ENCODE measurements around the gene AKR1A1. TPM values are rescaled to one million over a fixed set of nuclear protein-coding genes. Genes with fewer than 3 reads are reported as not detected.
"Not testable (repeated sequence)": the region's sequence is repeated elsewhere in the genome, so short reads cannot be mapped to it uniquely, and the experiment has no call there.

Gene AKR1A1
- 100 to 1,000 TPM; 287 to 310 (median 292) TPM for polyA plus RNA-seq (ENCODE audit: insufficient read length in 3 of 3)

DNA sequence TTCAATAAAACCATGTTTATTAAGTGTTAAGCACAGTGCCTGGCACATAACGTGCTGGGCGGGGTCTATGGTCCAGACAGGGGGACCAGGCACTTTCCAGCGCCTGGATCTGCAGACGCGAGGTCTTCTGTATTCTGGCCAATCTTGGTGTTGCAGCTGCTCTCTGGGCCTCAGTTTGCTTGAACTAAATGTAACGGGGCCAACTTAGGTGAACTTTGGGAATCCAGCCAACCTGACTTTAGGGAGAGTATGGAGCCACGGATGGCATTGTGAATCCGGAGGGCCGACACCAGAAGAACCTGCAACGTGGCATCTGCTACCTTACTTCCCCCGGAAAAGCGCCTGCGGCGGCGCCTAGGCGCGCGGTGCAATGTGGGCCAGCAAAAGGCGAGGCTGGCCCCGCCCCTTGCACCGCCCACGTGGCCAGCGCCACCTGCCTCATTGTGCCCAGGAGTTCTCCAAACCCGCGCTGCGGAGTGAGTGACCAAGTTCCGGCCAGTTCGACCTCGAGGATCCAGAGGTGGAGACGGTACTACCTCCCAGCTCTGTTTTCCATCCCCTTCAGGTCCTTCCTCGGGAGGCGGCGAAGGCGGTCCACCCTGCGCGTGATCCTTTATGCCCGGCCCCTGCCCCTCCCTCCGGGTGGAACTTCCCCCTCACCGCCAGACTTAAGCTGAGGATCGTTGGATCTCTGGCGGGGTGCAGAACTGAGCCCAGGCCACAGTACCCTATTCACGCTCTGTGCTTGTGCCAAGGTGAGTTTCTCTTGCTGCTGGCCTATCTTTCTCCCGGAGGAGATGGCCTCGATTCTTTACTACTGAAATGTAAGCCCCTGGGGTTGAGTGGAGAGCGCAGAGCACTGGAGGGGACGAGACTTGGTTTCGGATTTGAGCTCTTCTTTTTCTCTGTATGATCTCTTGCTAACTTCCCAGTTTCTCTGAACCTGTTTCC, at the start of gene AKR1A1:
AKR1A1 (plus strand) TSS at position 426 of the 951 bp plus-strand sequence. CDS start 10,969 bp downstream, outside the sequence.
- DNase-seq (ENCODE audit: low read depth in 3 of 3, low spot score in 2 of 3), result peak; percentile 81 to 88 (median 82)

DNA sequence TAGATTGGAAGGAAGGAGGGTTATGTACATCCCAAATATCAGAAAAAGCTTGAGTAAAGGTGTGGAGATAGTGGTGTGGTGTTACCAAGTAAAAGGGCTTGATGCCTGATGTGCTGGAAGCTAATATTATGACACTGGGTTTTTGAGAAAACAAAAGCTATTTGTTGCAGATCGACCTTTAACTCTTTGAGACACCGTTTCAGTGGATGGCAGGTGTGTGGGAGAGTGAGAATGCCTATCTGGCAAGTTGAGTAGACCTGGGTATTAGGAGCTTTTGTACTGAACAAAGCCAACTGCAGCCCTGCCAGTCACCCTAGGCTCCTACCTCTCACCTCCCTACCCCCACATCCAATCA, 49.1 kb upstream of the AKR1A1 start:
- DNase-seq (ENCODE audit: low read depth in 3 of 3, low spot score in 2 of 3), result no peak

DNA sequence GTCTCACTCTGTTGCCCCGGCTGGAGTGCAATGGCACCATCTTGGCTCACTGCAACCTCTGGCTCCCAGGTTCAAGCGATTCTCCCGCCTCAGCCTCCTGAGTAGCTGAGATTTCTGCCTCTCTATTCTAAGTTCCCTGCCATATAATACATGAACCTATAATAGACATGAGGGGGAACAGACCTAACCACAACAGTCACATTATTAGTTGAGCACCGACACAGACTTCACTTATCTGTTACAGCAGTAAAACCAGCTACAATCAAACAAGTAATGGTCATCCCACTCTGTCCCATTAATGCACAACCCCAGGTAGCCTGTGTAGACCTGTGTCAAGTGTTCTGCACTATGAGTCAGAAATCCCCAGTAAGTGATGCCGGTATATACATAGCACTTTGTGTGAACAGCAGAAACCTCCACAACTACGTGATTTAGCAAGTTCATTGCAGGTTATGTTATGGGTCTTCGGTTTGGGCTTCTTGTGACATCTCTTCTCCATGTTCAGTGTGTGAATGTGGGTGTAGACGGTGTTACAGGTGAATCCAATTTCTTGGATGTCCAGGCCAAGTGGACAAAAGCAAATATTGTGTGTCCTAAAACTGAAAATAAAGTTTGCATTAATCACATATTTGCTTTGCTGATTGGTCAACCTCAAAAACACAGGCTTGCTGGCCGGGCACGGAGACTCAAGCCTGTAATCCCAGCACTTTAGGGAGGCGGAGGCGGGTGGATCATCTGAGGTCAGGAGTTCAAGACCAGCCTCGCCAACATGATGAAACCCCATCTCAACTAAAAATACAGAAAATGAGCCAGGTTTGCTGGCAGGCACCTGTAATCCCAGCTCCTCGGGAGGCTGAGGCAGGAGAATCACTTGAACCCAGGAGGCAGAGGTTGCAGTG, 46.9 kb upstream of the AKR1A1 start:
- DNase-seq (ENCODE audit: low read depth in 3 of 3, low spot score in 2 of 3), result no peak

DNA sequence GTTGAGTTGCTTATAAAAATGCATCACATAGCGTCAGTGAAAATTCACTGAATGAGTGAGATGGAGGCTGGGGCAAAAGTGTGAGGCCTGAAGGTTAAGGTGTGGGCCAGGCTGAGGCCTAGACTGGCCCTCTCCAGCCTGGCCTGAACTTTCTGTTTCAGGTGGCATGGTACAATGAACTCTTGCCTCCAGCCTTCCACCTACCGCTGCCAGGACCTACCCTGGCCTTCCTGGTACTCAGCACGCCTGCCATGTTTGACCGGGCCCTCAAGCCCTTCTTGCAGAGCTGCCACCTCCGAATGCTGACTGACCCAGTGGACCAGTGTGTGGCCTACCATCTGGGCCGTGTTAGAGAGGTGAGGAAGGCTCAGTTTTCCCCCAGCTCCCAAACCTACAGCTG, 43.4 kb upstream of the AKR1A1 start:
- no peak for DNase-seq (ENCODE audit: low read depth in 3 of 3, low spot score in 2 of 3)

DNA sequence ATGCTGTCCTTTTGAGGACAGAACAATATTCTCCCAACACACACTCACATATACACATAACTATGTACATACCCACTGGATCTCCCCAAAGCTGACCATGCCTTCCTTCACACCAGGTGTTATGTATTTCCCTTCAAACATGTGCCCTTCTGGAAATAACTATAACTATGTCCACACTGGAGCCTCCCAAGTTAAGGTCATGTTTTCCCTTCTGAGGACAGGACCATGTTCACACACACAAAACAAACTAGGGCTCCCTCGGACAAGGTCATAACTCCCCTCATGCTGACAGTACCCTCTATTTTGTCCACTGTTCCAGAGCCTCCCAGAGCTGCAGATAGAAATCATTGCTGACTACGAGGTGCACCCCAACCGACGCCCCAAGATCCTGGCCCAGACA, 42.7 kb upstream of the AKR1A1 start:
- no peak for DNase-seq (ENCODE audit: low read depth in 3 of 3, low spot score in 2 of 3)

DNA sequence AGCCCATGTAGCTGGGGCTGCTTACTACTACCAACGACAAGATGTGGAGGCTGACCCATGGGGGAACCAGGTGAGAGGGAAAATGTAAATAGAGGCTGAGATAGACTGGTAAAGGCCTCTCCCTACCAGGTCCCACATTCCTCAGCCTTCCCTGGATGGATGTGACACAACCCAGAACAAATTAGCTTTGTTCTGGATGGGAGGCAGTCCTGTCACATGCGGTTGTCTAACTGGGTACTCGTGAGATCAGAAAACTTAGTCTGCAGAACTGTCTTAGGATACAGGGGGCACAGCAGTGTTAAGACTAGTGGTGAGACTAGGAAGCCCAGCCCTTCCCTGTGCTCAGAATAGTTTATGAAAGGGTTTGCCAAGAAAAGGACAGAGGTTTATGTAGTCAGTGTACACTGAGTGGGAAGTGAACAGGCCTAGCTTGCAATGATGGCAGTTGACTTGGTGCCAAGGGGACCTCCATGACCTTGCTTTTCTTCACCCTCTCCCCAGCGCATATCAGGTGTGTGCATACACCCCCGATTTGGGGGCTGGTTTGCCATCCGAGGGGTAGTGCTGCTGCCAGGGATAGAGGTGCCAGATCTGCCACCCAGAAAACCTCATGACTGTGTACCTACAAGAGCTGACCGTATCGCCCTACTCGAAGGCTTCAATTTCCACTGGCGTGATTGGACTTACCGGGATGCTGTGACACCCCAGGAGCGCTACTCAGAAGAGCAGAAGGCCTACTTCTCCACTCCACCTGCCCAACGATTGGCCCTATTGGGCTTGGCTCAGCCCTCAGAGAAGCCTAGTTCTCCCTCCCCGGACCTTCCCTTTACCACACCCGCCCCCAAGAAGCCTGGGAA, 42.1 kb upstream of the AKR1A1 start:
- DNase-seq (ENCODE audit: low read depth in 3 of 3, low spot score in 2 of 3), result no peak

DNA sequence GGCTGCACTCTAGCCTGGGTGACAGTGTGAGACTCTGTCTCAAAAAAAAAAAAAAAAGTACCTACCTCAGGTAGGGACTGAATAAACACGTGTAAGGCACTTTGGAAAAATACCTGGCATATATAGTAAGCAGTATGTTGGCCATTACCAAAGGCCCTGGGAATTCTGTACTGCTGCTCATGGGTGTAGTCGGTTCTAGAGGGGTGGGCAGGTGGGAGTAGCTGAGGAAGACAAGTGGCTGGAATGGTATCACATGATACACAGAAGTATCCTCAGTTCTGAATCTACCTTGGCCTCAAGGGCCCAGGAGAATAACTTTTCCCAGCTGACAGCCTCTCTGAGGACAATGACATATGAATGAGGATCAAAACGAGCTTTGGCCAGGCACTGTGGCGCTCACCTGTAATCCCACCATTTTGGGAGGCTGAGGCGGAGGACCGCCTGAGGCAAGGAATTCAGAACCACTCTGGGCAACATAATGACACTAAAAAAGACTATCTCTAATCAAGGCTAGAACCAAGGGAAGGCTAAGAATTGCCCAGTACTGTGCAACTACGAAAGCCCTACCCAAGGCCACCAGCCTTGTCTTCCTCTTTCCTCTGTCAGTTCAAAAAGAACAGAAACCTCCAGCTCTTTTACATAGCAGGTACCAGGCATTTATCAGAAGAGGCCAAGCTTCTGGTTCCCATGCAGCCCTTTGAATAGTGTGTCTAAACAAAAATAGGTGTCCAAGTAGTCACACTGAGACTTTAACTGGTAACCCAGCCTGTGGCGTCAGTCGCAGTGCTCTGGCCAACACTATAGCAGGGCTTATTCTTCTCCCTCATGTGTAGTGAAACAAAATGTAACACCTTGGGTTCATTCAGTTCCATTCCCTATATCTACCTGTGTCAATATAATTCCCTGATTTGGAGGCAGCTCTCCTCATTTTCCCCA, 40.3 kb upstream of the AKR1A1 start:
- no peak for DNase-seq (ENCODE audit: low read depth in 3 of 3, low spot score in 2 of 3)

DNA sequence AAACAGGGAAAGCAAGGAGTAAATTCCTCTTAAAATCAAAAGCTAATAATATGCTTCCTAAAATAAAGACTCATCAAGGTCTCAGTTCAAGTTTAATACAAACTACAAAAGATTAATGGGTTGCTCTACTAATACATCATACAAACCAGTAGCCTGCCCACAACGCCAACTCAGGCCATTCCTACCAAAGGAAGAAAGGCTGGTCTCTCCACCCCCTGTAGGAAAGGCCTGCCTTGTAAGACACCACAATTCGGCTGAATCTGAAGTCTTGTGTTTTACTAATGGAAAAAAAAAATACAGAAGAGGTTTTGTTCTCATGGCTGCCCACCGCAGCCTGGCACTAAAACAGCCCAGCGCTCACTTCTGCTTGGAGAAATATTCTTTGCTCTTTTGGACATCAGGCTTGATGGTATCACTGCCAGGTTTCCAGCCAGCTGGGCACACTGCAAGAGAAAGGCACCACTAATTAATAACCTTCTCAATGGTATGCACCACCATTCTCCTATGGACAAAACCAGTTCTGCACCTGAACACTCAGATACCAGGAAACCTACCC, 39.6 kb upstream of the AKR1A1 start:
- no peak for DNase-seq (ENCODE audit: low read depth in 3 of 3, low spot score in 2 of 3)

DNA sequence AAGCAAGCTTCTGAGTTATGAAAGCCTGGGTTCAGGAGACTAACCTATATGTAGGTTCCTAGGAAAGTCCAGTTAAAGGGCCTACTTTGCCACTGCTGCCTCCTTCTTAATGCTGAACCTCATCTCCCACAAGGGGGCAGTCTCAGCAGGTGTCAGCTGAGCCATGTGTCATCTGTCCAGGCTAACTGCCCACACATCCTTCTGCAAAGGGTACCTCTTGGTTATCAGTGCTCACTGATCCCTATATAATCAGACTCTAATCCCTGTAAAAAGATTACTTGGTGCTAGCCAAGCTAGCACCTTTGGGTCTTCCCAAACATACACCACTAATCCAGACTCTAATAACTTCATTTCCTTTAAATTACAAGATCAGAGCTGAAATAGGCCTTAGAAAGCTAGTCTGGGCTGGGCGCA, 38.0 kb upstream of the AKR1A1 start:
- peak in 1 of 3 donors; percentile 49 for DNase-seq (ENCODE audit: low read depth in 3 of 3, low spot score in 2 of 3)

DNA sequence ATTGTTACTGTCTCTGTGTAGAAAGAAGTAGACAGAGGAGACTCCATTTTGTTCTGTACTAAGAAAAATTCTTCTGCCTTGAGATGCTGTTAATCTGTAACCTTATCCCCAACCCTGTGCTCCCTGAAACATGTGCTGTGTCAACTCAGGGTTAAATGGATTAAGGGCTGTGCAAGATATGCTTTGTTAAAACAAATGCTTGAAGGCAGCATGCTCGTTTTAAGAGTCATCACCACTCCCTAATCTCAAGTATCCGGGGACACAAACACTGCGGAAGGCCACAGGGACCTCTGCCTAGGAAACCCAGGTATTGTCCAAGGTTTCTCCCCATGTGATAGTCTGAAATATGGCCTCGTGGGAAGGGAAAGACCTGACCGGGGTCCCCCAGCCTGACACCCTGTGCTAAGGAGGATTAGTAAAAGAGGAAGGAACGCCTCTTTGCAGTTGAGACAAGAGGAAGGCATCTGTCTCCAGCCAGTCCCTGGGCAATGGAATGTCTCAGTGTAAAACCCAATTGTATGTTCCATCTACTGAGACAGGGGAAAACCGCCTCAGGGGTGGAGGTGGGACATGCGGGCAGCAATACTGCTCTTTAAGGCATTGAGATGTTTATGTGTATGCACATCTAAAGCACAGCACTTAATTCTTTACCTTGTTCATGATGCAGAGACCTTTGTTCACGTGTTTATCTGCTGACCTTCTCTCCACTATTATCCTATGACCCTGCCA, 36.9 kb upstream of the AKR1A1 start:
- not testable (repeated sequence) for DNase-seq (ENCODE audit: low read depth in 3 of 3, low spot score in 2 of 3)

DNA sequence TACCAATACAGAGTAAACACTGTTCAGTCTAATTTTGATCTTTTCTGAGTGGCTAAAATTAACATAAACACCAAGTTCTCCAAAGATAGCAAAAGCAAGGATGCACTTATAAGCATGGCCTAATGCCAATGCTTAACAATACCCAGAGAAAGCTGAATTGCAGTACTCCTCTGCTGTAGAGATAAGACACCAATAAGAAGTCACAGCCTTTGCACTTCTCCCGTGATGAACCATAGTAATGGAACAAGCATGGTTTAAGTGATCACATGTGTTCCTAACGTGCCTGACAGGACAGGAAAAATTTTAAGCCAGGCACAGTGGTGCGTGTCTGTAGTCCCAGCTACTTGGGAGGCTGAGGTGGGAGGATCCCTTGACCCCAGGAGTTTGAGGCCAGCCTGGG, 34.6 kb upstream of the AKR1A1 start:
- DNase-seq (ENCODE audit: low read depth in 3 of 3, low spot score in 2 of 3), result no peak

DNA sequence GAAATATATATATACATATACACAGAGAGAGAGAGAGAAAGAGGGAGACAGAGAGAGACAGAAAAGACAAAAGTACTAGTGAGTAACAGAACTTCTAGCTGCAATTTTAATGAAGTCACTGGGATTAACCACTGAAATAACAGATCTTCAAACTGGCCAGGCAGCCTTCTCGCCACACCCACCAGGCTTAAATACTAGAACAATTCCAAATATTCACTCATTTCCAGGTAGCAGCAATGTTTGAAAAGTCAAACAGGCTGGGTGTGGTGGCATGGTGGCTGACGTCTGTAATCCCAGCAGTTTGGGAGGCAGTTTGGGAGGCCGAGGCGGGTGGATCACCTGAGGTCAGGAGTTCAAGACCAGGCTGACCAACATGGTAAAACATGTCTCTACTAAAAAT, 34.2 kb upstream of the AKR1A1 start:
- no peak for DNase-seq (ENCODE audit: low read depth in 3 of 3, low spot score in 2 of 3)

DNA sequence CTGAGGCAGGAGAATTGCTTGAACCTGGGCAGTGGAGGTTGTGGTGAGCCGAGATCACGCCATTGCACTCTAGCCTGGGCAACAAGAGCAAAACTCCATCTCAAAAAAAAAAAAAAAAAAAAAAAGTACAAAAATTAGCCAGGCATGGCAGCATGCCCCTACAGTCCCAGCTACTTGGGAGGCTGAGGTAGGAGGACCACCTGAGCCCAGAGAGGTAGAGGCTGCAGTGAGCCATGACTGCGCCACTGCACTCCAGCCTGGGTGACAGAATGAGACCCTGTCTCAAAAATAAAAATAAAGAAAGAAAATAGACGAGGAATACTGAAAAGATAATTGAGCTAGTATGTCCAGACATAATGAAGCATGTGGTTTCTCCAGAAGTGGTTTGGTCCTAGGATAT, 32.3 kb upstream of the AKR1A1 start:
- not testable (repeated sequence) for DNase-seq (ENCODE audit: low read depth in 3 of 3, low spot score in 2 of 3)

DNA sequence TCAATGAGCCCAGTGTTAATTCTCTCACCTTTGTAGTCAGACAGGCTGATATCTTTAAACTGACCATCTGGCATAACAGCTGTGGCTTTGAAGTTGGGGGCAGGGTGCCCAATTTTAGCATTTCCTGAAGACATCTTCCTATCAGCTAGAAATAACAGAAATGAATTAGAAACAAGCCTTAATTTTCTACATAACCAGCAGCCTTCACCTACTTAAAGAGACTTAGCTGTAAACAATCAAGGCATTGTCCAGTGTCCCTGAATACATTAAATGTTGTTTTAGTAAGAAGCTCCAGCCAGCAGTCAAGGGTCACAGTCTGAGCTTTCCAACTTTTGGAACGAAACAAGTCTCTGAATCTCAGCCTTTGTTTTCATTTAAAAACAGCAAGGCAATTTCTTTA, 31.7 kb upstream of the AKR1A1 start:
- no peak for DNase-seq (ENCODE audit: low read depth in 3 of 3, low spot score in 2 of 3)

DNA sequence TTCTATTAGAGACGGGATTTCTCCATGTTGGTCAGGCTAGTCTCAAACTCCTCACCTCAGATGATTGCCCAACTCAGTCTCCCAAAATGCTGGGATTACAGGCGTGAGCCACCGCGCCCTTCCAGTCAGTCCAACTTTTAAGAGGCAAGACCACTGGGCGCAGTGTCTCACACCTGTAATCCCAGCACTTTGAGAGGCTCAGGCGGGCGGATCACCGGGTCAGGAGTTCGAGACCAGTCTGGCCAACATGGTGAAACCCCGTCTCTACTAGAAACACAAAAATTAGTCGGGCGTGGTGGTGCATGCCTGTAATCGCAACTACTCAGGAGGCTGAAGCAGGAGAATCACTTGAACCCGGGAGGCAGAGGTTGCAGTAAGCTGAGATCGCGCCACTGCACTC, 30.9 kb upstream of the AKR1A1 start:
- not testable (repeated sequence) for DNase-seq (ENCODE audit: low read depth in 3 of 3, low spot score in 2 of 3)

DNA sequence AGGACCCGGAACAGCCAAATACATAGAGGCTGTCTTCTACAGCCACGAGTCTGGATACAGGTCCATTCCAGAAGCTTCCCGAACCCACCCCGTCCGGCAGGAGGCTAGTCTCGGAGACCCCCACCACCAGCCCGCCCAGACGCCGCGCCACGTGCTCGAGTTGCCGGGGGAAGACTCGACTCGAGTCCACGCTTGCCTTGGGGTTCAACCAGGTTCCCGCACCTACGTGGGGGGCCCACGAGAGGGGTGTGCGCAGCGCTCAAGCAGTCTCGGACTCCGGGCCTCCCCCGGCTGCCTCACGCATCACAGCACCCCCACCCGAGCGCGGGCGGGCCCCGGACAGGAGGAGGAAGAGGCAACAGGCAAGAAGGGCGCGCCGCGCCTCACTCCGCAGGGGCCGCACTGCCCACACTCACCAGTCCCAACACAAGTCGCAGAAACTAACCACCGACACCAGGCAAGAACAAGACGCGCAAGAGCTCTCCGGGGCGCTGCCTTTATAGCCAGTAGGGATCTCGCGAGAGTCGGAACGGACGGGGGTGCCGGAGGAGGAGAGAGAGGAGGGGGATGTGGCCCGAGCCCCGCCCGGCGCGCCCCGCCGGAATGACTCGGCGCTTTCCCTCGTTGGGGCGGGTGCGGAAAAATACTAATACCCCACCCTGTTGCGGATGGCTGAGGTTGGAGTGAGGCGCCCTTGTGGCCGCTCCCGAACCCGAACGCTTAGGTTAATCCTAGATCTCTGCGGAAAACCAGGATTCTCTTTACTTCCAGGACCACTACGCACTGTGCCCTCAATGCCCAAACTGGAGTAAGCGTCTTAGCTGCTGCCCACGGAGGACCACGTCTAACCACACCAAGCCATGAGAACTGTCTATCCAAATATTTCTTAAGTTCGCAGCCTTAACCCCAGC, 29.0 kb upstream of the AKR1A1 start, which contains the start of gene PRDX1:
PRDX1 (minus strand) TSS at position 472 of the 911 bp plus-strand sequence. CDS start 2,841 bp downstream, outside the sequence.
- DNase-seq (ENCODE audit: low read depth in 3 of 3, low spot score in 2 of 3), result peak; percentile 87 to 95 (median 95)

Measured in right renal cortex interstitium (tissue), 3 donors.